ENCODE measurements around the gene STIL. TPM values are rescaled to one million over a fixed set of nuclear protein-coding genes. Genes with fewer than 3 reads are reported as not detected.
A peak's percentile ranks its signal among the peaks of the same experiment; 100 is the strongest.
"Not testable (repeated sequence)": the region's sequence is repeated elsewhere in the genome, so short reads cannot be mapped to it uniquely, and the experiment has no call there.

The STIL gene
- total RNA-seq, 1 experiment from 2014 or later: 42.0 TPM

DNA sequence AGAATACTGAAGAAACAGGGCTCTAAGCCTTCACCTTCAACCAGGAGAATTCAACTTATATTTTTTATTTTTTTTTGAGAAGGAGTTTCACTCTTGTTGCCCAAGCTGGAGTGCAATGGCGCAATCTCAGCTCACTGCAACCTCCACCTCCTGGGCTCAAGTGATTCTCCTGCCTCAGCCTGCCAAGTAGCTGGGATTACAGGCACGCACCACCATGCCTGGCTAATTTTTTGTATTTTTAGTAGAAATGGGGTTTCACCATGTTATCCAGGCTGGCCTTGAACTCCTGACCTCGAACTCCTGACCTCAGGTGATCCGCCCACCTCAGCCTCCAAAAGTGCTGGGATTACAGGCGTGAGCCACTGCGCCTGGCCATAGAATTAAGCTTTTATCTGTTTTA, 19.1 kb downstream of the STIL start:
- H3K27ac ChIP-seq; DNase-seq (ENCODE audit: low read depth in 1 of 2, low spot score in 2 of 2); H3K4me3 ChIP-seq; H3K4me1 ChIP-seq (replicated peaks); H3K27me3 ChIP-seq (replicated peaks); H3K9me3 ChIP-seq (replicated peaks): not testable (repeated sequence)
- H3K36me3 ChIP-seq: peaks cover 74% of the 10 kb centered on the region

DNA sequence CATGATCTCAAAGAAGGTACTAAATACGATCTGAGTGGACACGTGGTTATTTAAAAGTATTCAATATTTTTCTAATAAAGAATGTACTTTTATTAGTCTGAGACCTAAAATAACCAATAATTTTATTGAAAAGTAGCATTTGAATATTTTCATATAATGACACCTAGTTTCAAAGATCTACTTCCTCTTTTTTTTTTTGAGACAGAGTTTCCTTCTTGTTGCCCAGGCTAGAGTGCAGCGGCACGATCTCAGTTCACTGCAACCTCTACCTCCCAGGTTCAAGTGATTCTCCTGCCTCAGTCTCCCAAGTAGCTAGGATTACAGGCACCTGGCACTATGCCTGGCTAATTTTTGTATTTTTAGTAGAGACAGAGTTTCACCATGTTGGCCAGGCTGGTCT, 25.8 kb downstream of the STIL start:
- H3K27ac ChIP-seq; H3K4me1 ChIP-seq (replicated peaks); DNase-seq (ENCODE audit: low read depth in 1 of 2, low spot score in 2 of 2); H3K4me3 ChIP-seq; H3K27me3 ChIP-seq (replicated peaks); H3K9me3 ChIP-seq (replicated peaks): not testable (repeated sequence)
- peaks cover 76% of the 10 kb centered on the region for H3K36me3 ChIP-seq

DNA sequence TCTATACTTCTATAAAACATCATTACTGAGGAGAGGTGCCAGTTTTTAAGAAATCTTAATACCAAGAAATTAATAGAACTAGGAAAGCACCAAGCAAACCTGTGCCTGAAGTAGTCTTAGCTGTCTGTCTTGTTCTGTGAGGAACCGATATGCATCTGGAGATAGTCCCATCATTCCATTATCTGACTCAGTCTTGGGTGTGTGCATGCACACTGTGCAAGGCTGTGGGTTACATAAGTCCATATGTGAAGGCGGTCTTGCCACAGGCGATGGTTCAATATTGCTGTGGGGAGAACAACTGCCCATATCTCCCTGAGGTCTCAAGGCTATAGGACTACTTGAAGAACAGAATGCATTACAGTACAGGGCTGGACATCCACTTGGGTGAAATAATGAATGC, 33.8 kb downstream of the STIL start:
- Histone ChIP-seq H3K4me3 (no peak overlapping the region), H3K9me3 (replicated peaks) (no peaks in the 10 kb centered on the region), H3K27ac (no peak overlapping the region), H3K36me3 (peaks cover 88% of the 10 kb centered on the region), H3K27me3 (replicated peaks) (no peaks in the 10 kb centered on the region), H3K4me1 (replicated peaks) (peaks cover 3% of the 10 kb centered on the region; the same call in 1 of the 2 replicates)
- no peak for DNase-seq (ENCODE audit: low read depth in 1 of 2, low spot score in 2 of 2)

DNA sequence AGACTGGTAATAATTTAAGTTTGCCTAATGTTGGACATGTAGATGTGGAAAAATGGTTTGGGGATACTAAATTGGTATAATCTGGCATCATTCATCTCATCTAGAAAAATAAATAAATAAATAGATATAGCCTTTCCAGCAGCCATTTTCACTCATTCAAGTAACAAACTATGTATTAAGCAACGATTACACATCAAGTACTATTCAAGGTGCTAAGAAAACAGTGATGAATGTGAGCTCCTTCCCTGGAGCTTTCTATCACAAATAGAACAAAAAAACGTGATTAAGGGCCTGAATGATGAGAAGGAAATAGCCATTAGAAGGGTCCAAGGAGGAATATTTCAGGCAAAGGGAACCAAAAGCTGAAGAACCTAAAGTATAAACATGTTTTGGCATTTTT, 37.1 kb downstream of the STIL start:
- Histone ChIP-seq H3K4me3 (no peak overlapping the region), H3K27me3 (replicated peaks) (no peaks in the 10 kb centered on the region), H3K9me3 (replicated peaks) (no peaks in the 10 kb centered on the region), H3K27ac (no peak overlapping the region), H3K36me3 (peaks cover 77% of the 10 kb centered on the region), H3K4me1 (replicated peaks) (peaks cover 3% of the 10 kb centered on the region; the same call in 1 of the 2 replicates)
- DNase-seq (ENCODE audit: low read depth in 1 of 2, low spot score in 2 of 2): no peak

DNA sequence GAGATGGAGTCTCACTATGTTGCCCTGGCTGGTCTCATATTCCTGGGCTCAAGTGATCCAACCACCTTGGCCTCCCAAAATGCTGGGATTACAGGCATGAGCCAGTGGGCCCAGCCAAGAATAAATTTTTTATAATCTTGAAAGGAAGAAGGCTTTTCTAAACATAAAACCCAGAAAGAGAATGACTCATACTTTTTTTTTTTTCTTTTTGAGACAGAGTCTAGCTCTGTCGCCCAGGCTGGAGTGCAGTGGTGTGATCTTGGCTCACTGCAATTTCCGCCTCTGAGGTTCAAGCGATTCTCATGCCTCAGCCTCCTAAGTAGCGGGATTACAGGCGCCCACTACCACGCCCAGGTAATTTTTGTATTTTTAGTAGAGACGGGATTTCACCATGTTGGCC, 38.1 kb downstream of the STIL start:
- DNase-seq (ENCODE audit: low read depth in 1 of 2, low spot score in 2 of 2); H3K27ac ChIP-seq: not testable (repeated sequence)

DNA sequence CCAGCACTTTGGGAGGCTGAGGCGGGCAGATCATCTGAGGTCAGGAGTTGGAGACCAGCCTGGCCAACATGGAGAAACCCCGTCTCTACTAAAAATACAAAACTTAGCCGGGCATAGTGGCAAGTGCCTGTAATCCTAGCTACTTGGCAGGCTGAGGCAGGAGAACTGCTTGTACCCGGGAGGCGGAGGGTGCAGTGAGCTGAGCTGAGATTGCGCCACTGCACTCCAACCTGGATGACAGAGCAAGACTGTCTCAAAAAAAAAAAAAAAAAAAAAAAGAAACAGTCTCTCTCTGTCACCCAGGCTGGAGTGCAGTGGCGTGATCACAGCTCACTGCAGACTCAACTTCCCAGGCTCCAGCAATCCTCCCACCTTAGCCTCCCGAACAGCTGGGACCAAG, 48.4 kb downstream of the STIL start:
- peaks cover 79% of the 10 kb centered on the region for H3K36me3 ChIP-seq
- DNase-seq (ENCODE audit: low read depth in 1 of 2, low spot score in 2 of 2); H3K4me3 ChIP-seq; H3K4me1 ChIP-seq (replicated peaks); H3K27me3 ChIP-seq (replicated peaks); H3K9me3 ChIP-seq (replicated peaks); H3K27ac ChIP-seq: not testable (repeated sequence)

More for the DNA sequence above, 38.1 kb downstream of the STIL start:
- H3K36me3 ChIP-seq: peaks cover 76% of the 10 kb centered on the region
- H3K4me1 ChIP-seq (replicated peaks); H3K9me3 ChIP-seq (replicated peaks); H3K27me3 ChIP-seq (replicated peaks); H3K4me3 ChIP-seq: not testable (repeated sequence)

DNA sequence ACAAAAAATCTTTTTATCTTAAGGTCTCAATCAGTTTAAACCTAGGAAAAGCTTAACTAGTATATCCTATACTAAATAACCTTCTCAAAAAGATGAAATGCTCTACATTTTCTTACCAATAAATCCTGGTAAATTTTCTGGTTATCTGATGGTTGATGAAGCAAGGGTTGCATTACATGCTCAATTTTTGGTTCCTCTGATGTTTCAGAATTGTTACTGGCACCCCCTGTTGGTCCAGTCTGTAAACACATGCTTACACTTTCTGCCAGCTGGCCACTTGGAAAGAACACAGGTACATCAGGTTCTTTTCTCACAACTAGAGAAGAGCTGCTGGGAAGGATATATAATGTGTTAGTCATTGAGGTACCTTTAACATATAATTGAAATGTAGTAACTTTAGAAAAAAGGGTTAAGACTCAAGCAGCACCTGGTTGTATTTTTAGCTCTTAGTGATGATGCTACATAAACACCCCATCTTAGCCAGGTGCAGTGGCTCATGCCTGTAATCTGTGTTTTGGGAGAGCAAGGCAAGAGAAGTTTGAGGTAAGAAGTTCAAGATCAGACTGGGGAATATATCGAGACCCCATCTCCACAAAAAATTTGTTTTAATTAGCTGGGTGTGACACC, 51.0 kb downstream of the STIL start:
- no peaks in the 10 kb centered on the region for H3K4me1 ChIP-seq (replicated peaks)
- H3K27me3 ChIP-seq (replicated peaks): no peaks in the 10 kb centered on the region
- no peaks in the 10 kb centered on the region for H3K9me3 ChIP-seq (replicated peaks)
- peak in 1 of 2 experiments; percentile 24 for DNase-seq (ENCODE audit: low read depth in 1 of 2, low spot score in 2 of 2)
- no peak overlapping the region for H3K4me3 ChIP-seq
- H3K27ac ChIP-seq: no peak overlapping the region
- peaks cover 79% of the 10 kb centered on the region for H3K36me3 ChIP-seq

DNA sequence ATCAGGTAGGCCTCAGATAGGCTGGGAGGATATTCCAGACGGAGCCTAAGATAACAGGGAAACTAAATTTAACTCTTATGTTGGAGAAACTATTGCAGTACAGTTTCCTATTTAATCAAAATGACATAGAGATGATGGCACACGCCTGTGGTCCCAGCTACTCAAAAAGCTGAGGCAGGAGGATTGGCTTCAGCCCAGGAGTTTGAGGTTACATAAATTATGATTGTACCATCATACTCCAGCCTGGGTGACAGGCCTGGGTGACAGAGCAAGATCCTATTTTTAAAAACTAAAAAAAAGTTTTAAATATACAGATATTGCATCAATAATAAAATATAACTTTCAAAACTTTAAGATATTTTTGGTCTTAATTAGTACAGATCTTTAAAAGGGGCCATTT, 56.7 kb downstream of the STIL start:
- DNase-seq (ENCODE audit: low read depth in 1 of 2, low spot score in 2 of 2): no peak
- no peak overlapping the region for H3K27ac ChIP-seq
- H3K9me3 ChIP-seq (replicated peaks): no peaks in the 10 kb centered on the region
- peaks cover 82% of the 10 kb centered on the region for H3K36me3 ChIP-seq
- H3K27me3 ChIP-seq (replicated peaks): no peaks in the 10 kb centered on the region
- H3K4me1 ChIP-seq (replicated peaks): no peaks in the 10 kb centered on the region
- no peak overlapping the region for H3K4me3 ChIP-seq

DNA sequence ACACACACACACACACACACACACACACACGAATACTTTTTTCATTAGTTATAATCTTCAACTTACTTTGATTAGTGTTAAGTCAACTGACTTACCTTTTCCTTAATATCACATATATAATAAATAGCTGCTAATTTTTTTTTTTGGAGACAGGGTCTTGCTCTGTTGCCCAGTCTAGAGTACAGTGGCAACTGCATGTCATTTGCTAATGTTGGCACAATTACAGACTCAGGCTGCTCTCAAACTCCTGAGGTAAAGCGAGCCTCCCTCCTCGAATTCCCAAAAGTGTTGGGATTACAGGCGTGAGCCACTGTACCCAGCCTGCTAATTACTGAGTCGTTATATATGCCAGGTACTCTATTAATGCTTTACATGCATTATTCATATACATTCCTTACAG, 61.2 kb downstream of the STIL start:
- DNase-seq (ENCODE audit: low read depth in 1 of 2, low spot score in 2 of 2): no peak
- Histone ChIP-seq H3K9me3 (replicated peaks) (no peaks in the 10 kb centered on the region), H3K4me1 (replicated peaks) (no peaks in the 10 kb centered on the region), H3K27ac (no peak overlapping the region), H3K36me3 (peaks cover 75% of the 10 kb centered on the region), H3K4me3 (no peak overlapping the region), H3K27me3 (replicated peaks) (no peaks in the 10 kb centered on the region)

DNA sequence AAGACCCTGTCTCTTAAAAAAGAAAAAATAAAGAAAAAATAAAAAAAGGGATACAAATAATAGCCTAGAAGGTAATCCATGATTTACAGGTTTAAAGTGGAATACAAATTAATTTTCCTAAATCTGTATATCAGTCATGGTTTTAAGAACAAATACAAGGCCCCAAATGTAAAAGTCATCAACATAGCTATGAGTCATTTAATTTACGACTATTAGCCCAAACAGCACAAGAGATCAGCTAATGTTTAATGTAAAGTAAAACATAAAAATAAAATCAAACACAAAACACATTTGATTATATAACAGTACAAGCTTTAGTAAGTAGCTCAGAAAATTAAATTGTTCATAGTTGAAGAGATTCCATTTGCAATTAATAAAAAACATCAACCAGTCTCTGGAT, 61.6 kb downstream of the STIL start:
- no peak overlapping the region for H3K27ac ChIP-seq
- no peaks in the 10 kb centered on the region for H3K9me3 ChIP-seq (replicated peaks)
- no peaks in the 10 kb centered on the region for H3K27me3 ChIP-seq (replicated peaks)
- H3K36me3 ChIP-seq: peaks cover 72% of the 10 kb centered on the region
- H3K4me3 ChIP-seq: no peak overlapping the region
- no peak for DNase-seq (ENCODE audit: low read depth in 1 of 2, low spot score in 2 of 2)
- no peaks in the 10 kb centered on the region for H3K4me1 ChIP-seq (replicated peaks)

DNA sequence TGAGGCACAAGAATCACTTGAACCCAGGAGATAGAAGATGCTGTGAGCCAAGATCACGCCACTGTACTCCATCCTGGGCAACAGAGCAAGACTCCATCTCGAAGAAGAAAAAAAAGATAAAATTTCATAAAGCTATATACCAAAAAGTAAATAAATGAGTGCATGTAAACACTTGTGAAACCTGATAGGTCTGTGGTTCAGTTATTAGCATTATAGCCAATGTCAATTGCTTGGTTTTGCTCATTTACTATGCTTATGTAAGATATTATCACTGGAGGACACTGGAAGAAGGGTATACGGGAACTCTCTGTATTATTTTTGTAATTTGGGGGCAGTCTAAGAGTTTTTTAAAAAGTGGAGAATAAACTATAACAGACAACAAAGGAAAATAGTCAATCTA, 64.2 kb downstream of the STIL start:
- Histone ChIP-seq H3K27ac (no peak overlapping the region), H3K9me3 (replicated peaks) (no peaks in the 10 kb centered on the region), H3K27me3 (replicated peaks) (no peaks in the 10 kb centered on the region), H3K4me1 (replicated peaks) (no peaks in the 10 kb centered on the region), H3K4me3 (no peak overlapping the region), H3K36me3 (peaks cover 50% of the 10 kb centered on the region)
- no peak for DNase-seq (ENCODE audit: low read depth in 1 of 2, low spot score in 2 of 2)

DNA sequence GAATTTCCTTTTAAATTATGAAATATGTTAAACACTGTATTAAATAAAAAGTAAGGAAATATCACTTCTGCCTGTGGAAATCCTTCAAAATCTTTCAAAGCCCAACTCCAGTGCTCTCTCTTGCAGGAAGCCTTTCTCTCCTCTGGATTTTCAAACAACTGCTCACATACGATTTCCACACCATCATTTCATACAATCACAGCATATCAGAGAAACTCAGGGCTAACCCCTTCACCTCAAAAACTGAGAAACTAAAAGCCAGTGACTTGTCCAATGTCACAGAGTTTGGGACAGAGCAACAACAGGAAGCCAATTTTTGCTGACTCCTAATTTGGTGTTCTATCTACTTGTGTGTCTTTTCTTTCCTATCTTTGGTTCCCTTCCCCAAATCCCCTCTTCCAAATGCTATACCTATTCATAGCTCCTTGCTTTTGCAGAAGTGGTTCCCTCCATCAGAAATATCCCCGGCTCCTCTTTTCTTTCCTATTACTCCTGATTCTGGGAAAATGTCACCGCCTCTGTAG, 69.5 kb downstream of the STIL start:
- no peak for DNase-seq (ENCODE audit: low read depth in 1 of 2, low spot score in 2 of 2)
- H3K4me1 ChIP-seq (replicated peaks): no peaks in the 10 kb centered on the region
- peaks cover 6% of the 10 kb centered on the region; the same call in 1 of the 2 replicates for H3K27me3 ChIP-seq (replicated peaks)

DNA sequence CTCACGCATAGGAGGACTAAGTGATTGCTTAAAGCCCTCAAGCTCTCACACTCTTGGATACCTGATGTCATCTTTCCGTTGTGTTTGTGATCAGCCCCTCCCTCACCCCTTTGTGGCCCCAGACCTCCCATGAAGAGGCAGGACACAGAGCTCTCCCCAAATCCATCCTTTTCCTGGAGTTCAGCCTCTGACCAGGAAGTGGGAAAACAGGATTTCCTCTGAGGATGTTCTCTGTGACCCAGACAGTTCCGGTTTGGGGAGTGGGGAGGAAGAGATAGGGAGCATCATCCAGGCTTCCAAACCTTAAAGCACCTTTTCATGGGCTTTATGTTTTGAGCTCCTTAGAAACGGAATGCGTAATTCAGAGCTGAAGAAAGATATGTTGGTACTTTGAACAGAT, 70.0 kb downstream of the STIL start:
- no peak for DNase-seq (ENCODE audit: low read depth in 1 of 2, low spot score in 2 of 2)
- Histone ChIP-seq H3K9me3 (replicated peaks) (no peaks in the 10 kb centered on the region), H3K27me3 (replicated peaks) (peaks cover 9% of the 10 kb centered on the region; the same call in 1 of the 2 replicates), H3K27ac (no peak overlapping the region), H3K4me3 (no peak overlapping the region), H3K36me3 (0 out of 2 replicates have a peak, but pooled peaks cover 3% of the 10 kb centered on the region), H3K4me1 (replicated peaks) (no peaks in the 10 kb centered on the region)

More for the DNA sequence above, 69.5 kb downstream of the STIL start:
- Histone ChIP-seq H3K4me3 (no peak overlapping the region), H3K27ac (no peak overlapping the region), H3K9me3 (replicated peaks) (no peaks in the 10 kb centered on the region), H3K36me3 (peaks cover 6% of the 10 kb centered on the region; the same call in 1 of the 2 replicates)

DNA sequence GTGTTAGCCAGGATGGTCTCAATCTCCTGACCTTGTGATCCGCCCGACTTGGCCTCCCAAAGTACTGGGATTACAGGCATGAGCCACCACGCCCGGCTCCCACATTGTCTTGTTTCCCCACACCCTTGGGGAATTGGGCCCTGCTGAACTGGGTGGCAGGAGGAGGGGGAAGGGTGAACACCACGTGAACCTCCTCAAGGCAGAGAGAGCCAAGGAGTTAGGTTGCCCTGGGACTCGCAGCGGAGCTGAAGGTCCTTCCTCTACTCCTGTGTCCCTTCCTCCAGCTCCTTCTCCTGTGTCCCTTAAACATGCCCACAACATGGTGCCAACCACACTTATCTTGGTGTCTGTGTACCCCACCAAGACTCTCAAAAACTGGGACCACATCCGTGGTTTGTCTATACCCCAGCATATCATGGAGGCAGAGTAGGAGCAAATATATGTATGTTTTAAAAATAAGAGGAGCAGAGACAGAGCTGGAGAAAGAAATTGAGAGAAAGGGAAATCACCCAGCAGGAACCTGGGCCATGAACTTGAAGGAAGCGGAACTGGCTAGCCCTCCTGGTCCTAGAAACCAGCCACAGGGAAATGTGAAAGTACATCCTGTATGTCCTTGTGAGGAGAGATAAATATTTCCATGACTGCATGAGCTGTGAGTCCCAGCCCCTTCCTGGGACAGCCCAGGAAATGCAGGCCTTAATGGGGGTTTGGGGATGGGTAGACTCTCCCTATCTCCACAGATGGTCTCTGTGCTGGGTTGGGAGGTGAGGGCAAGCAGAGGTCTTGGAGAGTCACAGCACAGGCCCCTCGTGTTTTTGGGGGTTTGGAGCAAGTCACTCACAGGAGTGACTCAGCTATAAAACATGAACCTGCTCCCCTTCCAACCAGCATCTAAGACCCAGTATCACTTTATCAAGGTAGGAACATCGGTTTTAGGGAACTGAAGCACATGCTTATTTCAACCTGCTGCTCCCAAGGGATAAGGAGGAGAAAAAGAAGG, 72.5 kb downstream of the STIL start:
- peaks cover 9% of the 10 kb centered on the region; the same call in 1 of the 2 replicates for H3K27me3 ChIP-seq (replicated peaks)
- H3K4me1 ChIP-seq (replicated peaks): no peaks in the 10 kb centered on the region
- no peak for DNase-seq (ENCODE audit: low read depth in 1 of 2, low spot score in 2 of 2)

More for the DNA sequence above, 72.5 kb downstream of the STIL start:
- H3K4me3 ChIP-seq: no peak overlapping the region
- H3K36me3 ChIP-seq: no peaks in the 10 kb centered on the region
- H3K9me3 ChIP-seq (replicated peaks): no peaks in the 10 kb centered on the region
- H3K27ac ChIP-seq: no peak overlapping the region

Measured in SJSA1 (cell line).